Transverse colon (tissue), 4 donors: ENCODE measurements around the gene RAC2. TPM values are rescaled to one million over a fixed set of nuclear protein-coding genes. Genes with fewer than 3 reads are reported as not detected.

Experiments used
- DNase-seq: peaks from one replicate; pipeline ENCODE4 v3.0.0-alpha.2; 2019
- H3K27ac ChIP-seq, 4 donors: fragments of 200-600 bp; sonication (generic); 2 replicates each; pipeline ENCODE4 v1.5.1; 2016 to 2018; ENCODE audit warnings: inconsistent platforms in 4 of 4
- H3K27me3 ChIP-seq: fragments of 200-600 bp; sonication (generic); 2 replicates; pipeline ENCODE4 v1.5.1; 2017; ENCODE audit warnings: inconsistent platforms
- H3K36me3 ChIP-seq, 4 donors: fragments of 200-600 bp; sonication (generic); 2 replicates each; pipeline ENCODE4 v1.5.1; 2017 to 2019; ENCODE audit warnings: inconsistent platforms in 4 of 4
- H3K4me1 ChIP-seq, 4 donors: fragments of 200-600 bp; sonication (generic); 2 replicates each; pipeline ENCODE4 v1.5.1; 2017 to 2020; ENCODE audit warnings: inconsistent platforms in 4 of 4
- H3K4me3 ChIP-seq, 4 donors: fragments of 200-600 bp; sonication (generic); 1 replicate in 1 of 4; 2 replicates in 3 of 4; pipeline versions ENCODE4 v1.5.1 to v1.6.1; 2017 to 2019; ENCODE audit warnings: inconsistent platforms in 4 of 4
- H3K9me3 ChIP-seq, 2 donors: fragments of 200-600 bp; sonication (generic); 2 replicates each; pipeline ENCODE4 v1.5.1; 2017 to 2019; ENCODE audit warnings: inconsistent platforms in 2 of 2
- CTCF ChIP-seq, 5 experiments: fragments of 200-600 bp in 3 of 5; fragments of 450-650 bp in 2 of 5; sonication (generic) in 3 of 5; IDR thresholded peaks; 1 replicate in 2 of 5; 2 replicates in 3 of 5; pipeline ENCODE4 v1.5.1; 2016 to 2017; ENCODE audit warnings: antibody characterized with exemption in 5 of 5, inconsistent platforms in 3 of 5, mild to moderate bottlenecking in 2 of 5, moderate library complexity in 1 of 5
- EP300 ChIP-seq: sonication (generic); formaldehyde crosslinking; IDR thresholded peaks from one replicate; pipeline ENCODE4 v1.6.1; 2017; ENCODE audit warnings: antibody characterized with exemption, low read depth
- POLR2A ChIP-seq: fragments of 450-650 bp; IDR thresholded peaks from one replicate; pipeline ENCODE4 v1.6.1; 2016; ENCODE audit warnings: antibody characterized with exemption, mild to moderate bottlenecking, moderate library complexity
- POLR2AphosphoS5 ChIP-seq, 3 donors: sonication (generic); formaldehyde crosslinking; IDR thresholded peaks; one replicate each; pipeline ENCODE4 v1.6.1; 2016; ENCODE audit warnings: antibody characterized with exemption in 3 of 3
- WGBS, 2 donors: methylation state at CpG; one replicate each; pipeline ENCODE4 v1.1.5; 2018; ENCODE audit warnings: low coverage in 1 of 2; 5-methylcytosine and 5-hydroxymethylcytosine counted together
- in situ Hi-C, 4 donors: fragments of 200-750 bp; cut with MboI; loops; one replicate each; pipeline versions ENCODE4 v1.15.0 to v1.15.1; 2017; ENCODE audit warnings: low sequenced_read_pairs in 3 of 4, low pct_ligation_motif_present in 1 of 4, low pct_unique_long_range_greater_than_20kb in 1 of 4
- intact Hi-C: fragments of 100-400 bp; cut with DNase I; formaldehyde crosslinking; loops from one replicate; pipeline ENCODE4 v1.15.1; 2023; ENCODE audit warnings: low total_unique reads
- small RNA-seq, 4 donors: library from RNA; depleted of rRNA; stranded (forward); fragments of <200 nt; gene quantifications; one replicate each; pipeline ENCODE3, GENCODE V24; 2016
- total RNA-seq, 4 donors: library from RNA; depleted of rRNA; stranded (reverse); fragments of >200 nt; gene quantifications; one replicate each; pipeline ENCODE4 v1.1.0, GENCODE V29; 2016

Gene RAC2
- total RNA-seq, 4 donors from 2014 or later = 5.2 to 36.3 (median 24.0) TPM

- H3K9me3 ChIP-seq = no peaks in the 10 kb centered on the region
- in situ Hi-C loops = no loop called here
- H3K4me3 ChIP-seq = no peak overlapping the region
- WGBS, 2 donors = 50 to 52% methylated on average over 5 to 23 of the region's 23 CpGs
- intact Hi-C loops = no loop called here
- peak; percentile 52 for DNase-seq
- peaks cover 33 to 51% (median 44%) of the 10 kb centered on the region in 4 donors for H3K4me1 ChIP-seq
- H3K36me3 ChIP-seq = no peaks in the 10 kb centered on the region
- peak overlapping the region; percentile 27 to 78 (median 50) for H3K27ac ChIP-seq
- no peaks in the 10 kb centered on the region for H3K27me3 ChIP-seq
- no peak for TF ChIP-seq POLR2A
- peak; percentile 47 to 61 (median 56) for TF ChIP-seq POLR2AphosphoS5 (IDR thresholded peaks at IDR 0.05)
Measured at GRCh38 chr22:37176464-37177061, 67.5 kb downstream of the RAC2 start.

GRCh38 chr22:37175414-37176281, 68.4 kb downstream of the RAC2 start:
- Histone ChIP-seq H3K9me3 (no peaks in the 10 kb centered on the region), H3K4me3 (no peak overlapping the region), H3K4me1 (peaks cover 33 to 51% (median 44%) of the 10 kb centered on the region in 4 donors), H3K36me3 (no peaks in the 10 kb centered on the region), H3K27ac (peak overlapping the region; percentile 27 to 78 (median 50)), H3K27me3 (no peaks in the 10 kb centered on the region)
- in situ Hi-C loops (no loop called here), intact Hi-C loops (no loop called here)
- DNase-seq = no peak
- TF ChIP-seq POLR2AphosphoS5 (IDR thresholded peaks at IDR 0.05) (no peak), EP300 (no peak), POLR2A (no peak), CTCF (IDR thresholded peaks at IDR 0.05) (no peak)
- 67 to 88% methylated on average over 5 to 18 of the region's 18 CpGs for WGBS, 2 donors

Small RNAs within 50 kb of the gene (small RNA-seq; reads per million reads assigned to genes)
- 0 reads per million in 4 donors for gene Z82188.1

Other genes starting within 250 kb of the RAC2 start
- 100 to 1,000 TPM; 246 to 719 (median 557) TPM for gene TST, start 224.8 kb downstream of the RAC2 start, total RNA-seq
- 100 to 1,000 TPM; 407 to 964 (median 541) TPM for gene MPST, start 224.5 kb downstream of the RAC2 start, total RNA-seq
- gene KCTD17, start 192.5 kb downstream of the RAC2 start, total RNA-seq = 10 to 100 TPM; 11.2 to 61.3 (median 35.1) TPM
- 1 to 10 TPM in 1 of 4 donors, under 1 TPM in 2, not detected in 1; 0.16 to 4.9 (median 0.41) TPM for gene TMPRSS6, start 134.6 kb downstream of the RAC2 start, total RNA-seq
- gene IL2RB, start 94.4 kb downstream of the RAC2 start, total RNA-seq = 1 to 10 TPM; 1.1 to 3.4 (median 2.6) TPM
- gene C1QTNF6, start 56.0 kb downstream of the RAC2 start, total RNA-seq = 10 to 100 TPM in 1 of 4 donors, 1 to 10 TPM in 3; 1.4 to 68.8 (median 7.5) TPM
- gene SSTR3, start 31.8 kb downstream of the RAC2 start, total RNA-seq = under 1 TPM in 2 of 4 donors, not detected in 2; 0.16 to 0.41 TPM
- gene CYTH4, start 38.2 kb upstream of the RAC2 start, total RNA-seq = 10 to 100 TPM in 2 of 4 donors, 1 to 10 TPM in 2; 1.4 to 26.9 (median 10.6) TPM
- gene ELFN2, start 183.2 kb upstream of the RAC2 start, total RNA-seq = under 1 TPM in 2 of 4 donors, not detected in 2; under 0.01 TPM
- gene MFNG, start 242.1 kb upstream of the RAC2 start, total RNA-seq = 10 to 100 TPM in 3 of 4 donors, 1 to 10 TPM in 1; 2.8 to 26.4 (median 15.7) TPM